Stimulated activated naive CD8-positive, alpha-beta T cell treated with anti-CD3 and anti-CD28 coated beads, Interleukin-15, Interleukin-2, amounts not matched to agents 100 ng/mL and 50 ng/mL, for 24 hours (primary cell): ENCODE data around the gene FGFR4.

Experiments used
- H3K27ac Mint-ChIP-seq: one replicate; pipeline ENCODE4 v1.8.0; 2021; ENCODE audit warnings: mild to moderate bottlenecking, mixed read lengths
- H3K27me3 Mint-ChIP-seq: one replicate; pipeline ENCODE4 v1.8.0; 2021; ENCODE audit warnings: mixed read lengths
- H3K36me3 Mint-ChIP-seq: one replicate; pipeline ENCODE4 v1.8.0; 2021; ENCODE audit warnings: low read depth, mixed read lengths
- H3K4me1 Mint-ChIP-seq: one replicate; pipeline ENCODE4 v1.8.0; 2021; ENCODE audit warnings: low read depth, mixed read lengths
- H3K4me3 Mint-ChIP-seq: one replicate; pipeline ENCODE4 v1.8.0; 2021; ENCODE audit warnings: mild to moderate bottlenecking, mixed read lengths
- H3K9me3 Mint-ChIP-seq: one replicate; pipeline ENCODE4 v1.8.0; 2021; ENCODE audit warnings: mixed read lengths

The FGFR4 gene

DNA sequence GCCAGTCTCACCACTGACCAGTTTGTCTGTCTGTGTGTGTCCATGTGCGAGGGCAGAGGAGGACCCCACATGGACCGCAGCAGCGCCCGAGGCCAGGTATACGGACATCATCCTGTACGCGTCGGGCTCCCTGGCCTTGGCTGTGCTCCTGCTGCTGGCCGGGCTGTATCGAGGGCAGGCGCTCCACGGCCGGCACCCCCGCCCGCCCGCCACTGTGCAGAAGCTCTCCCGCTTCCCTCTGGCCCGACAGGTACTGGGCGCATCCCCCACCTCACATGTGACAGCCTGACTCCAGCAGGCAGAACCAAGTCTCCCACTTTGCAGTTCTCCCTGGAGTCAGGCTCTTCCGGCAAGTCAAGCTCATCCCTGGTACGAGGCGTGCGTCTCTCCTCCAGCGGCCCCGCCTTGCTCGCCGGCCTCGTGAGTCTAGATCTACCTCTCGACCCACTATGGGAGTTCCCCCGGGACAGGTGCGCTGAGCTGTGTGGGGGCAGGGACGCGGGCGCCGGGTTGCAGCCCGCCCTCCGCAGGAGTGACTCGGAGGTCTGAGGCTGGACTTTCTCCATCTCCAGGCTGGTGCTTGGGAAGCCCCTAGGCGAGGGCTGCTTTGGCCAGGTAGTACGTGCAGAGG, 6.5 kb downstream of the FGFR4 start:
- Mint-ChIP-seq H3K9me3 (no peaks in the 10 kb centered on the region), H3K27ac (no peak overlapping the region), H3K4me1 (no peaks in the 10 kb centered on the region), H3K36me3 (no peaks in the 10 kb centered on the region), H3K4me3 (no peak overlapping the region), H3K27me3 (peaks cover 4% of the 10 kb centered on the region)

GRCh38 chr5:177093803-177094202, 7.1 kb downstream of the FGFR4 start:
- H3K4me3 Mint-ChIP-seq, result no peak overlapping the region
- H3K27ac Mint-ChIP-seq, result no peak overlapping the region
- no peaks in the 10 kb centered on the region for H3K4me1 Mint-ChIP-seq

DNA sequence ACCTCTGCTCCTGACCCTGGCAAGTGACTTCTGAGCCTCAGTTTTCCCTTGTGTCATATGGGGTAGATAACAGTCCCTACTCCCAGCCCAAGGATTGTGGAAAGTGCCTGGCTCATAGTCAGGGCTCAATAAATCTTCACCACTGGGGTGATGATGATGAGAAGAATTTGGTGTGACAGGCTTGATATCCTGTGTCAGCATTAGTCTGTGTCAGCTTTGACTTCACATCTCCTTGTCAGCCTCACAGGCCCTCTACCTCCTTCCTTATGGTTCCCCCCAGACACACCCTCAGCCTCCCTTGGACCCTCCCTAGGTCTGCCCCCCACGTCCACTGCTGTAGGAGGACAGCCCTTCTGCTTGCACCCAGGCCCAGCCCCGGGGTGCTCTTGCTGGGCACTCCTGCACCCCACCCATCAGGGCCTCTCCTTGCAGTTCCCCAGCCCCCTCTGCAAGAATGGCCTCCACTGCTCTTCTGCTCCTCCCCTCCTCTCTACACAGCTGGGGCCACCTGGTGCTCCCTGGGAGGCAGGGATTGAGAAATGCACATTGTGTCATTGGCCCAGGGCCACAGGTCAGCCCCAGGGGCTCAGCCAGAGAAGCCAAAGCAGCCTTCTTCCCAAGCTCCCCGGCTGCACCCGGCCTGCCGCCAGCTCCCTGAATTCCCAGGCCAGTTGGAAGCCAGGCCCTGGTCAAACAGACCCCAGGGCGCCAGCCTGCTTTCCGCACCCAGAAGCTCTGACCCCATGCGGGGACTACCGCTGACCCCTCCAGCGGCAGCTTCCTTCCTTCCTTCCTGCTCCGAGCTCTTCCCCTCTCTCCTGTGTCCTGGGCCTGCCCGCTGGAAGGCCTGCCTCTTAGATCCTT, 7.7 kb downstream of the FGFR4 start:
- no peaks in the 10 kb centered on the region for H3K36me3 Mint-ChIP-seq
- H3K4me1 Mint-ChIP-seq, result no peaks in the 10 kb centered on the region
- H3K27me3 Mint-ChIP-seq, result no peaks in the 10 kb centered on the region
- H3K9me3 Mint-ChIP-seq, result no peaks in the 10 kb centered on the region
- H3K27ac Mint-ChIP-seq, result no peak overlapping the region
- H3K4me3 Mint-ChIP-seq, result no peak overlapping the region

More at GRCh38 chr5:177093803-177094202, 7.1 kb downstream of the FGFR4 start:
- Mint-ChIP-seq H3K9me3 (no peaks in the 10 kb centered on the region), H3K27me3 (peaks cover 2% of the 10 kb centered on the region), H3K36me3 (no peaks in the 10 kb centered on the region)

DNA sequence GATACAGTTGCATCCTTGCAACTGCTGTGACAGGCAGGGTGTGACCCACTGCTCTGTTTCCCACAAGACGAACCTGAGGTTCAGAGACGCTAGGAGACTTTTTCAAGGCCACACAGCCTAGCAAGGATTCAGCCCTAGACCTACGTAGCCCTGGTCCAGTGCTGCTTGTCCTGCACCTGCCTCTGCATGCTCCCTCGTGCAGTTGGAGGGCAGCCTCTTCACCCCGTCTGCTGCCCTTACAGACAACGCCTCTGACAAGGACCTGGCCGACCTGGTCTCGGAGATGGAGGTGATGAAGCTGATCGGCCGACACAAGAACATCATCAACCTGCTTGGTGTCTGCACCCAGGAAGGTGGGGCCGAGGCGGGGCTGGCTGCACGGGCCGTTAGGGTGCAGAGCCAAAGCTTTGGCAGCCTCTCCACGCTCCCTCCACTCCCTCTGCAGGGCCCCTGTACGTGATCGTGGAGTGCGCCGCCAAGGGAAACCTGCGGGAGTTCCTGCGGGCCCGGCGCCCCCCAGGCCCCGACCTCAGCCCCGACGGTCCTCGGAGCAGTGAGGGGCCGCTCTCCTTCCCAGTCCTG, 8.5 kb downstream of the FGFR4 start:
- H3K9me3 Mint-ChIP-seq, result no peaks in the 10 kb centered on the region
- H3K27ac Mint-ChIP-seq, result no peak overlapping the region
- H3K27me3 Mint-ChIP-seq, result no peaks in the 10 kb centered on the region
- no peaks in the 10 kb centered on the region for H3K36me3 Mint-ChIP-seq
- no peaks in the 10 kb centered on the region for H3K4me1 Mint-ChIP-seq
- H3K4me3 Mint-ChIP-seq, result no peak overlapping the region

GRCh38 chr5:177096162-177097015, 9.7 kb downstream of the FGFR4 start:
- H3K36me3 Mint-ChIP-seq, result no peaks in the 10 kb centered on the region
- no peak overlapping the region for H3K4me3 Mint-ChIP-seq
- no peaks in the 10 kb centered on the region for H3K4me1 Mint-ChIP-seq
- no peak overlapping the region for H3K27ac Mint-ChIP-seq
- H3K9me3 Mint-ChIP-seq, result no peaks in the 10 kb centered on the region
- H3K27me3 Mint-ChIP-seq, result no peaks in the 10 kb centered on the region

DNA sequence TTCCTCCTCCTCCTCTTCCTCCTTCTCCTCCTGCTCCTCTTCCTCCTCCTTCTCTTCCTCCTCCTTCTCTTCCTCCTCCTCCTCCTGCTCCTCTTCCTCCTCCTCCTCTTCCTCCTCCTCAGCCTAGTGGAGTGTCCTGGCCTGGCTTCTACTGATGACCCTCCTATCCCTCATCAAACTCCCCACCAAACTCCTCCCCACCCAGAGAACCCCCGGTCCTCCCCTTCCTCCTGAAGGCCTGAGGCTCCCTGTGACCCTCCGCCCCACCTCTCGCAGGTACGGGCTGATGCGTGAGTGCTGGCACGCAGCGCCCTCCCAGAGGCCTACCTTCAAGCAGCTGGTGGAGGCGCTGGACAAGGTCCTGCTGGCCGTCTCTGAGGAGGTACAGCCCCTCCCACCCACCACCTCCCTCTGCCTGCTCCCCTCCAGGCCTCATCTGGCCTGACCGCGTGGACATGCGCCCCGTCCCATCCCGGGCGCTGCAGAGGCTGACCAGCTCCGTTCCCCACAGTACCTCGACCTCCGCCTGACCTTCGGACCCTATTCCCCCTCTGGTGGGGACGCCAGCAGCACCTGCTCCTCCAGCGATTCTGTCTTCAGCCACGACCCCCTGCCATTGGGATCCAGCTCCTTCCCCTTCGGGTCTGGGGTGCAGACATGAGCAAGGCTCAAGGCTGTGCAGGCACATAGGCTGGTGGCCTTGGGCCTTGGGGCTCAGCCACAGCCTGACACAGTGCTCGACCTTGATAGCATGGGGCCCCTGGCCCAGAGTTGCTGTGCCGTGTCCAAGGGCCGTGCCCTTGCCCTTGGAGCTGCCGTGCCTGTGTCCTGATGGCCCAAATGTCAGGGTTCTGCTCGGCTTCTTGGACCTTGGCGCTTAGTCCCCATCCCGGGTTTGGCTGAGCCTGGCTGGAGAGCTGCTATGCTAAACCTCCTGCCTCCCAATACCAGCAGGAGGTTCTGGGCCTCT, 10.6 kb downstream of the FGFR4 start:
- Mint-ChIP-seq H3K36me3 (no peaks in the 10 kb centered on the region), H3K27me3 (no peaks in the 10 kb centered on the region), H3K4me1 (no peaks in the 10 kb centered on the region), H3K27ac (no peak overlapping the region), H3K4me3 (no peak overlapping the region), H3K9me3 (no peaks in the 10 kb centered on the region)

- Mint-ChIP-seq H3K27me3 (no peaks in the 10 kb centered on the region), H3K4me1 (no peaks in the 10 kb centered on the region), H3K27ac (no peak overlapping the region), H3K4me3 (no peak overlapping the region), H3K36me3 (no peaks in the 10 kb centered on the region), H3K9me3 (no peaks in the 10 kb centered on the region)
Measured at GRCh38 chr5:177098120-177098469, 11.4 kb downstream of the FGFR4 start.

GRCh38 chr5:177098470-177099141, 11.9 kb downstream of the FGFR4 start:
- H3K36me3 Mint-ChIP-seq, result no peaks in the 10 kb centered on the region
- no peaks in the 10 kb centered on the region for H3K9me3 Mint-ChIP-seq
- H3K4me1 Mint-ChIP-seq, result no peaks in the 10 kb centered on the region
- no peaks in the 10 kb centered on the region for H3K27me3 Mint-ChIP-seq
- H3K4me3 Mint-ChIP-seq, result no peak overlapping the region
- no peak overlapping the region for H3K27ac Mint-ChIP-seq

DNA sequence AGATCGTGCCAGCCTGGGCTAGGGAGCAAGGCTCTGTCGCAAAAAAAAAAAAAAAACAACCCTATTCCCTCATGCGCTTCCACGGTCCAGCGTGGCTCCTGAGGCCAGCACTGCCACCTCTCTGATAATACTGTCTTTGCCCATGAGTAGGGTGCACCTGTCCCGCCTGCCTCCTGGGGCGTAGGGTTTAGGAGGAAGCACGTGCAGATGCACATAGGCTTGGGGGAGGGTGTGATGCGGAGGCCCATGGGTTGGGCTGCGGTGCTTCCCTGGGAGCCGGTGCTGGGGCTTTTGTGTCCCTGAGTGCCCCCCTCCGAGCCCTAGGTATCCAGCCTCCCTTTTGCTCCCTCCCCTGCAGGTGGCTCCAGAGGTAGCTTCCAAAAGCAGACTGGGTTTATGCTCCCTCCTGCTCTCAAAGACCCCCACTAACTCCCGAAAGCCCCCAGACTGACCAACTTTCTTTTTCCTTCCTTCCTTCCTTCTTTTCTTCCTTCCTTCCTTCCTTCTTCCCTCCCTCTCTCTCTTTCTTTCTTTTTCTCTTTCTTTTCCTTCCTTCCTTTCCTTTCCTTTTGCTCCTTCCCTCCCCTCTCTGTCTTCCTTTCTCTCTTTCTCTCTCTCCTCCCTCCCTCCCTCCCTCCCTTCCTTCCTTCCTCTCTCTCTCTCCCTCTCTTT, 12.8 kb downstream of the FGFR4 start:
- Mint-ChIP-seq H3K9me3 (no peaks in the 10 kb centered on the region), H3K4me3 (no peak overlapping the region), H3K36me3 (no peaks in the 10 kb centered on the region), H3K4me1 (no peaks in the 10 kb centered on the region), H3K27me3 (no peaks in the 10 kb centered on the region), H3K27ac (no peak overlapping the region)

- Mint-ChIP-seq H3K27me3 (no peaks in the 10 kb centered on the region), H3K4me1 (no peaks in the 10 kb centered on the region), H3K9me3 (no peaks in the 10 kb centered on the region), H3K4me3 (no peak overlapping the region), H3K36me3 (no peaks in the 10 kb centered on the region), H3K27ac (no peak overlapping the region)
Measured at GRCh38 chr5:177100714-177101121, 14.0 kb downstream of the FGFR4 start.

DNA sequence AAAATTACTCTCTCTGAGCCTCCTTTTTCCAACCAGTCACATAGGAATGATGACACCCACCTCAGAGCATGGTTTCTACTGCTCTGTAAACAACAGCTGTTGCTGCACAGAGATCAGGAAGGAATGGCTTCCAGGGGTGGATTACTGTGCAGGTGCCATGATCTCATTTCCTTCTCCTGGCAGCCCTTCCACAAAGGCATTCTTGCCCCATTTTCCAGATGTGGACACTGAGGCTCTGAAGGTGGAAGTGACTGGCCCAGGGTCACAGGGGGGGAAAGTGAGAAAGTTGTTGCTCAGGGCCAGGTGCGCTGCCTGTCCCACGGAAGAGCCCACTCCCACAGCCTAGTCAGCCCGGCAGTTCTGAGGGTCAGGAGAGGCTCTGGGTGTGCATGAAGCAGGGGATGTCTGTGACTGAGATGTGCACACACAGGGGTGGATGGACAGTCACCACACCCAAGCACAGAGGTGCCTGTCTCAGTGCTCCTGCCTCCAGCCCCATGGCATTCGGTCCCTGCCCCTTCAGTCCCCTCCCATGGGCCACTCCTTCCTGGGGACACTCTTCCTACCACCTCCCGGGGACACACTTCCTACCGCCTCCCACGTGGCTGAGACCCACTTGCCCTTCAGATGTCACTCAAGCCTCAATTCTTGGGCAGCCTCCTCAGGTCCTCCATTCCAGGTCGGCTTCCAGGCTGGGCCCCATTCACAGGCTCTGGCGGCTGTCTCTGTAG, 17.0 kb downstream of the FGFR4 start:
- H3K27ac Mint-ChIP-seq, result no peak overlapping the region
- no peak overlapping the region for H3K4me3 Mint-ChIP-seq
- no peaks in the 10 kb centered on the region for H3K36me3 Mint-ChIP-seq
- no peaks in the 10 kb centered on the region for H3K9me3 Mint-ChIP-seq
- no peaks in the 10 kb centered on the region for H3K27me3 Mint-ChIP-seq
- H3K4me1 Mint-ChIP-seq, result no peaks in the 10 kb centered on the region

GRCh38 chr5:177105691-177106476, 19.2 kb downstream of the FGFR4 start:
- H3K4me1 Mint-ChIP-seq, result no peaks in the 10 kb centered on the region
- H3K36me3 Mint-ChIP-seq, result no peaks in the 10 kb centered on the region
- H3K9me3 Mint-ChIP-seq, result no peaks in the 10 kb centered on the region
- no peak overlapping the region for H3K4me3 Mint-ChIP-seq
- no peak overlapping the region for H3K27ac Mint-ChIP-seq
- H3K27me3 Mint-ChIP-seq, result no peaks in the 10 kb centered on the region
